WERI-Rb-1 (cell line): Measurements from ENCODE around the gene FRMPD4.
"Not testable (repeated sequence)": the region's sequence is repeated elsewhere in the genome, so short reads cannot be mapped to it uniquely, and the experiment has no call there.

Experiments
- DNase-seq: peaks from one replicate; pipeline ENCODE4 v3.0.0-alpha.2; 2020
- H3K27ac ChIP-seq: fragments of 250-450 bp; sonication (Bioruptor Pico); 2 replicates; pipeline ENCODE4 v1.5.1; 2020; ENCODE audit warnings: mild to moderate bottlenecking, moderate library complexity
- H3K27me3 ChIP-seq: fragments of 250-450 bp; sonication (Bioruptor Pico); 2 replicates; pipeline ENCODE4 v1.5.1; 2021; ENCODE audit warnings: mild to moderate bottlenecking, low read depth, moderate library complexity; ENCODE audit not compliant: insufficient read depth, severe bottlenecking
- H3K36me3 ChIP-seq: fragments of 250-450 bp; sonication (Bioruptor Pico); 2 replicates; pipeline ENCODE4 v1.5.1; 2020; ENCODE audit warnings: mild to moderate bottlenecking, moderate library complexity
- H3K4me3 ChIP-seq: 2 replicates; pipeline ENCODE4 v1.5.1; 2011; ENCODE audit warnings: low read depth, mild to moderate bottlenecking, control low read depth, low read length
- H3K9me3 ChIP-seq: fragments of 250-450 bp; sonication (Bioruptor Pico); 2 replicates; pipeline ENCODE4 v1.5.1; 2021; ENCODE audit warnings: mild to moderate bottlenecking, moderate library complexity; ENCODE audit not compliant: severe bottlenecking
- TF ChIP-seq, protein P1 (sequence below): IDR thresholded peaks from 2 replicates; pipeline ENCODE4 v1.5.1; 2011; ENCODE audit warnings: low read depth, mild to moderate bottlenecking, control low read depth, inconsistent platforms, low read length

Gene FRMPD4

DNA sequence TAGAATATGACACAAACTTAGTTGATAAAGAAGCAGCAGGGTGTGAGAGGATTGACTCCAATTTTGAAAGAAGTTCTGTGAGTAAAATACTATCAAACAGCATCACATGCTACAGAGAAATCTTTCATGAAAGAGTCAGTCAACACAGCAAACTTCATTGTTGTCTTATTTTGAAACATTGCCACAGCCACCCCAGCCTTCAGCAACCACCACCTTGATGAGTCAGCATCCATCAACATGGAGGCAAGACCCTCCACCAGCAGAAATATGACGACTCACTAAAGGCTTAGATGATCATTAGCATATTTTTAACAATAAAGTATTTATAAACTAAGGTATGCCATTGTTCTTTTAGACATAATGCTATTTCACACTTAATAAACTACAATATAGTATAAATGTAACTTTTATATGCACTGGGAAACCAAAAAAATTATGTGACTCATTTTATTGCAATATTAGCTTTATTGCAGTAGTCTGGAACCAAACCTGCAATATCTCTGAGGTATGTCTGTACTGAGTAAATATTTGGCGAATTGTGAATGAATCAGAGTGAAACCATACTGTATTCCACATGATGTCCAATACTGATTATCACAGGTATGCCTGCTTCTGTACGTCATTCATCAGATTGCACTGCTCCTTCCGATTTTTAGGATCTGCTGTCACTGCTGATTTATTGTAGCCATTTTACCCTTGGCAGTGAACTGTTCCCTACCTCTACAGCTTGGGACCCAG lies 11.6 kb downstream of the FRMPD4 start:
- TF ChIP-seq, protein P1, sequence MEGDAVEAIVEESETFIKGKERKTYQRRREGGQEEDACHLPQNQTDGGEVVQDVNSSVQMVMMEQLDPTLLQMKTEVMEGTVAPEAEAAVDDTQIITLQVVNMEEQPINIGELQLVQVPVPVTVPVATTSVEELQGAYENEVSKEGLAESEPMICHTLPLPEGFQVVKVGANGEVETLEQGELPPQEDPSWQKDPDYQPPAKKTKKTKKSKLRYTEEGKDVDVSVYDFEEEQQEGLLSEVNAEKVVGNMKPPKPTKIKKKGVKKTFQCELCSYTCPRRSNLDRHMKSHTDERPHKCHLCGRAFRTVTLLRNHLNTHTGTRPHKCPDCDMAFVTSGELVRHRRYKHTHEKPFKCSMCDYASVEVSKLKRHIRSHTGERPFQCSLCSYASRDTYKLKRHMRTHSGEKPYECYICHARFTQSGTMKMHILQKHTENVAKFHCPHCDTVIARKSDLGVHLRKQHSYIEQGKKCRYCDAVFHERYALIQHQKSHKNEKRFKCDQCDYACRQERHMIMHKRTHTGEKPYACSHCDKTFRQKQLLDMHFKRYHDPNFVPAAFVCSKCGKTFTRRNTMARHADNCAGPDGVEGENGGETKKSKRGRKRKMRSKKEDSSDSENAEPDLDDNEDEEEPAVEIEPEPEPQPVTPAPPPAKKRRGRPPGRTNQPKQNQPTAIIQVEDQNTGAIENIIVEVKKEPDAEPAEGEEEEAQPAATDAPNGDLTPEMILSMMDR = no peak
- H3K9me3 ChIP-seq = no peaks in the 10 kb centered on the region
- DNase-seq = no peak
- H3K27ac ChIP-seq = no peak overlapping the region
- H3K27me3 ChIP-seq = peaks cover 46% of the 10 kb centered on the region
- no peak overlapping the region for H3K4me3 ChIP-seq
- H3K36me3 ChIP-seq = no peaks in the 10 kb centered on the region

DNA sequence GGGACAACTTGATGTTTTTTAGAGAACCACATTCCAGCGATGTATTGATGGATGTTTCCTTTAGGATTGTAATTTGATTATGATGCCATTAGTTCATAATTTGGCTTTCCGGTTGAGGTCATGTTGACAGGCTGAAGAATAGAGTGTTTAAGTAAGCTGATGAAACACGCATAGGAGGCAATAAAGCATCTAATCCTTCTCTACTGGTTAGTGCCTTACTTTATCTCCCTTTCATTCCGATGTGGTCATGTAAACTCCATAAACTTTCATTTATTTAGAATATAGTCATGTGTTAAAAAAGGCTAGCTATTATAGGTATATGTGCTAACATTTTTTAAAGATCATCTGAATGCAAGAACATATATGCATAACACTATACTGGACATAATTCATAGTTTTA lies 15.0 kb downstream of the FRMPD4 start:
- Histone ChIP-seq H3K27ac (no peak overlapping the region), H3K9me3 (no peaks in the 10 kb centered on the region), H3K4me3 (no peak overlapping the region), H3K27me3 (peaks cover 44% of the 10 kb centered on the region), H3K36me3 (no peaks in the 10 kb centered on the region)
- no peak for DNase-seq
- TF ChIP-seq, protein P1 = no peak

DNA sequence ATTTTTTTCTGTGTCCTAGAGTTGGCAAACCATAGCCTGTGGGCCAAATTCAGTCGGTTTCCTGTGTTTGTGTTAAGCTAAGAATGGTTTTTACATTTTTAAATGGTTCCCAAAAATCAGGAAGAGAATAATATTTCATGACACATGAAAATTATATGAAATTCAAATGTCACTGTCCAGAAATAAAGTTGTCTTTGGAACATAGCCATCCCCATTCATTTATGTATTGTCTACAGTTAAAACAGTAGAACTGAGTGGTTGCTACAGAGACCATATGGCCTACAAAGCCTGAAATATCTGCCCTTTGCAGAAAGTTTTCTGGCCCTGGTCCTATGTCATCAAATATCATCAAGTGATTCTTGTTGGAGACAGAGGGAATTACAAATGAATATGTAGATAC lies 15.5 kb downstream of the FRMPD4 start:
- TF ChIP-seq, protein P1 = no peak
- no peak overlapping the region for H3K4me3 ChIP-seq
- H3K27me3 ChIP-seq = peaks cover 40% of the 10 kb centered on the region
- H3K36me3 ChIP-seq = no peaks in the 10 kb centered on the region
- no peaks in the 10 kb centered on the region for H3K9me3 ChIP-seq
- no peak for DNase-seq
- no peak overlapping the region for H3K27ac ChIP-seq

DNA sequence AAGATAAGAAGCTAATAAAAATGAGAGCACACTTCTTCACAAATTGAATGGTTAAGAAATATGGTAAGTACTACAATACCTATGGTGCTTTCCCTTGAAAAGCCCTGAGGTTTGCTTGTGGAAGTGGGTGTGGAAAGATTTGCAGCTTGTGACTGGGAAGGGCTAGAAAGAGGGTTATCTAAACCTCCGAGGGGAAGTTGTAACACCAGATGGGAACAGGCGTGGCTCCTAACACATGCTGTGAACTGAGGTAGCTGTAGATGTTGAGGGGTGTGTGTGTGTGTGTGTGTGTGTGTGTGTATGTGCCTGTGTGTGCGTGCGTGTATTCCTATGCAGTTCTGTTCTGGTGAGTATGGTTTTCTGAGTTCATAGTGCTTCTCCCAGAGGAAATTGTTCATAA lies 21.5 kb downstream of the FRMPD4 start:
- Histone ChIP-seq H3K36me3 (no peaks in the 10 kb centered on the region), H3K27ac (no peak overlapping the region), H3K27me3 (peaks cover 23% of the 10 kb centered on the region), H3K9me3 (no peaks in the 10 kb centered on the region), H3K4me3 (no peak overlapping the region)
- DNase-seq = no peak
- TF ChIP-seq, protein P1 = no peak

DNA sequence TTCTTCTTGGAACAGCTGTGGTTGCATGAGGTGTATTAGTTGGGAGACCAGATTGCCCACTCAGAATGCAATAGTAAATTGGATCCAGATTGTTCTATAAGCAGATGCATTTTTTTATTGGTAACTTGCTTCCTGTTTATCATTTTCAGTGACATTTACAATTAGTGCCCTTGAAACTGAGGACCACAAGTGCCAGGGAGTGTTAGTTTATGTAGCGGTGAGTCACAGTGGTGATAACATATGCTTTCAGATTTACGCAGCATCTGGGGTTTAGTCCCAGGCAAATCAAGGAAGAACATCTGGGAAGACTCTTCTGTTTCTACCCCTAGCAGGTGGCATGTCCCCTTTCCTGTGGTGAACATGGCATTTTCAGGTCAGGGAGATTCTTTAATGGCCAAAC lies 24.1 kb downstream of the FRMPD4 start:
- Histone ChIP-seq H3K27me3 (peaks cover 17% of the 10 kb centered on the region), H3K4me3 (no peak overlapping the region), H3K27ac (no peak overlapping the region), H3K36me3 (no peaks in the 10 kb centered on the region), H3K9me3 (no peaks in the 10 kb centered on the region)
- no peak for DNase-seq
- TF ChIP-seq, protein P1 = no peak

DNA sequence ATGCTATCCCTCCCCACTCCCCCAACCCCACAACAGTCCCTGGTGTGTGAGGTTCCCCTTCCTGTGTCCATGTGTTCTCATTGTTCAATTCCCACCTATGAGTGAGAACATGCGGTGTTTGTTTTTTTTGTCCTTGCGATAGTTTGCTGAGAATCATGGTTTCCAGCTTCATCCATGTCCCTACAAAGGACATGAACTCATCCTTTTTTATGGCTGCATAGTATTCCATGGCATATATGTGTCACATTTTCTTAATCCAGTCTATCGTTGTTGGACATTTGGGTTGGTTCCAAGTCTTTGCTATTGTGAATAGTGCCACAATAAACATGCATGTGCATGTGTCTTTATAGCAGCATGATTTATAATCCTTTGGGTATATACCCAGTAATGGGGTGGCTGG lies 25.9 kb downstream of the FRMPD4 start:
- H3K27ac ChIP-seq, DNase-seq, H3K36me3 ChIP-seq, H3K4me3 ChIP-seq, H3K9me3 ChIP-seq: not testable (repeated sequence)
- H3K27me3 ChIP-seq = peaks cover 20% of the 10 kb centered on the region
